Vagina (tissue), 2 donors: ENCODE measurements around the gene TRUB1.

Experiments
- CTCF ChIP-seq, 3 experiments: fragments of 450-650 bp in 2 of 3; fragments of 200-600 bp in 1 of 3; sonication (generic) in 1 of 3; IDR thresholded peaks; one replicate each; pipeline ENCODE4 v1.5.1; 2017 to 2019; ENCODE audit warnings: antibody characterized with exemption in 3 of 3, mild to moderate bottlenecking in 2 of 3, moderate library complexity in 2 of 3
- POLR2A ChIP-seq, 2 donors: fragments of 450-650 bp; IDR thresholded peaks; one replicate each; pipeline ENCODE4 v1.6.1; 2017; ENCODE audit warnings: antibody characterized with exemption in 2 of 2, mild to moderate bottlenecking in 2 of 2, moderate library complexity in 2 of 2
- POLR2AphosphoS5 ChIP-seq, 2 donors: sonication (generic); formaldehyde crosslinking; IDR thresholded peaks; one replicate each; pipeline ENCODE4 v1.9.0; 2017; ENCODE audit warnings: antibody characterized with exemption in 2 of 2, mild to moderate bottlenecking in 2 of 2, low read depth in 1 of 2; ENCODE audit not compliant: insufficient read depth in 1 of 2

GRCh38 chr10:114911052-114911711, 26.8 kb upstream of the TRUB1 start:
- TF ChIP-seq POLR2A (IDR thresholded peaks at IDR 0.05) (no peak), CTCF (IDR thresholded peaks at IDR 0.05) (no peak), POLR2AphosphoS5 (IDR thresholded peaks at IDR 0.05; ENCODE audit: insufficient read depth in 1 of 2, low read depth in 1 of 2) (no peak)
